HG03457 (cell line): ENCODE data around the gene MLLT6.

Experiments used
- ATAC-seq: cut with Tn5 transposase; IDR thresholded peaks from one replicate; pipeline ENCODE4 v1.9.1; 2021; ENCODE audit warnings: moderate number of reproducible peaks; ENCODE audit not compliant: unreplicated experiment

Gene MLLT6

DNA sequence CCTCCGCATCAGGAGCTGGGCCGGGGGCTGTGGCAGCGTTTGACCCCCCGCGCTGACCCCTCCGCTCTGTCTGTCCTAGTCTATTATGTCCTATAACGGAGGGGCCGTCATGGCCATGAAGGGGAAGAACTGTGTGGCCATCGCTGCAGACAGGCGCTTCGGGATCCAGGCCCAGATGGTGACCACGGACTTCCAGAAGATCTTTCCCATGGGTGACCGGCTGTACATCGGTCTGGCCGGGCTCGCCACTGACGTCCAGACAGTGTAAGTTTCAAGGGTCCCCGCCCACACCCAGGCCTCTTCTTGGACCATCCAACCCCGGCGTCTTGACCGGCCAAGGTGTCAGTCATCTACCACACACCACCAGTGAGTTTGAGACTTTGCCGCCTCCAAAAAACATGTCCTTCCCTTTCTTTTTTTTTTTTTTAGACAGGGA lies 48.0 kb downstream of the MLLT6 start:
- no peak for ATAC-seq

DNA sequence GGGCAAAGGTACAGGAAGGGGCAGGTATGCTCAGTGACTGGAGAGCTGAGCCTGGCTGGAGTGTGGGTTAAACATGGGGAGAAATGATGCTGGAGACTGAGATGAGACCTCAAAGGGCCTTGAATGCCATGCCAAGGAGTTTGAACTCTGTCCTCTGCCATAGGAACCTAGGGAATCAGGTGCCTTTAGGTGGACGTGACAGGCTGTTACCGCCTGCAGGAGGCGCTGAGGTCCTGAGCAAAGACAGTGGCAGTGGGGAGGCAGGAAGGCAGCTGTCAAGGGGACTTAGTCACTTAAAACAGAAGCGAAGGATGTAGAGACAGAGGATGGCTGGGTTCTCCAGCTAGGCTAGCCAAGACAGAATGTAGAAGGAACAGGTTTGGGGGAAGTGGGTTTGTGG lies 56.5 kb downstream of the MLLT6 start:
- no peak for ATAC-seq

GRCh38 chr17:38762231-38762630 lies 57.2 kb downstream of the MLLT6 start:
- ATAC-seq: no peak

GRCh38 chr17:38766341-38766740 lies 61.3 kb downstream of the MLLT6 start:
- no peak for ATAC-seq

DNA sequence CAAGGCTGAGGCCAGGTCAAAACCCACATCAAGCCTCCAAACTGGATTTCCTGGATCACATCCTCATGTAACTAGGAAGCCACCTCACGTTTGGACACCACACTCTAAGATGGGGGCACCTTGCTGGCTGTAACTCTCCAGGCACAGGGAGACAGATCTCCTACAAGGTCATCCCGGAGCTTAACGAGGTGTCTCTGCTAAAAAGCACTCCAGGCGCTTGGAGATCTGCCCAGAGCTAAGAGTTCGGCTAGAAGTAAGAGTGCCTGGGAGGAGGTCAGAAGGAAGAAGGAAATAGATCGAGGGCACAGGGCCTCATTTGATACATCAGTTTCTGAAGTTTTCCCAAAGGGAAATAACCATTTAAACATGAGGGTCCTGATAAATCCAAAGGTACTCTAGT lies 63.3 kb downstream of the MLLT6 start:
- no peak for ATAC-seq

GRCh38 chr17:38773258-38773657 lies 68.2 kb downstream of the MLLT6 start:
- no peak for ATAC-seq

DNA sequence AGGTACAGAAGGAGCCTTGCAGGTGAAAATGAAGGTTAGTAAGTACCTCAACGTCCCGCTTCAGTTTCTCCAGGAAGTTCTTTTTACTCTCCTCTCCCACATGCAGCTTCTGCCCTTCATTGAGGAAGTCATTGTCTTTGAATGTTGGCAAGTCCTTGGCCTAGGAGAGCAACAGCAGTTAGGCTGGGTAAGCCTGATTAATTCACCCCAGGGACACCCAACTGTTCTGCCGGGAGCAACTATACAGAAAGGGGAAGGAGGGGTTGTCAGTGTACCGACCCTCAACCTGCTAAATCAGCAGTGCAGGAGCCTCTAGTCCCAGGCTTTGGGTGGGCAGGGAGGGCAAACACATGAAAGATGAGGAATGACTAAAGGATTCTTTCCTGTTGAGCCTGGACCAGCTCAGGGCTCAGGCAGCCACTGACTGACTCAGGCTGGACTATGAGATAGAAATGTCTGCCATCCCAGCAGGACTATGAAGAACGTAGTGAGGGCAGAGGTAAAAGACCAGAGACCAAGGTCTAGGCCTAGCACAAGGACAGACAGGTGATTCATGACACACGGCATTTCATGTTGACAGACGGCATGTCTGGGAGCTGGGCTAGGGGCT lies 72.7 kb downstream of the MLLT6 start:
- no peak for ATAC-seq
